ENCODE results near the gene PAQR5.
"Not testable (repeated sequence)": the region's sequence is repeated elsewhere in the genome, so short reads cannot be mapped to it uniquely, and the experiment has no call there.

The PAQR5 gene

DNA sequence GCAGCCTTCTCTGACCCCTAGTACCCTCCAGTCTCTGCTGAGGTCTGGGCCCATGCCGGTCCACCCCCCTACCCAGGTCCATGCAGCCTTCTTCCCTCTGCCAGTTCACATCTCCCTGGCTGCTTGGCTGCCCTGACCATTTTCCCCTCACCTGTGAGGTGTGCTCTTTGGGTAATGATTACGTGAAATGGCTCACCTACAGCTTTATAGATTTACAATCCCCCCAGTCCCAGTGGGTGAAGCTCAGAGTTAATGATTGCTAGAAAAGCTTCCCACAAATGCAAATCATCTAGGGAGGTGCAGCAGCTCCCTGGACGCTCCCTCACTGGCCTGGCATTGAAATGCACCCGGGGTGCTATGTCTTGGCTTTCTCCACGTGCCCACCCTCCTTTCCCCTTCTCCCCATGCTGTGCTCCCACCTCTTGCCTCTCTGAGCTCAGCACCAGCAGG lies 18.7 kb downstream of the PAQR5 start:
- DNase-seq: no peak

DNA sequence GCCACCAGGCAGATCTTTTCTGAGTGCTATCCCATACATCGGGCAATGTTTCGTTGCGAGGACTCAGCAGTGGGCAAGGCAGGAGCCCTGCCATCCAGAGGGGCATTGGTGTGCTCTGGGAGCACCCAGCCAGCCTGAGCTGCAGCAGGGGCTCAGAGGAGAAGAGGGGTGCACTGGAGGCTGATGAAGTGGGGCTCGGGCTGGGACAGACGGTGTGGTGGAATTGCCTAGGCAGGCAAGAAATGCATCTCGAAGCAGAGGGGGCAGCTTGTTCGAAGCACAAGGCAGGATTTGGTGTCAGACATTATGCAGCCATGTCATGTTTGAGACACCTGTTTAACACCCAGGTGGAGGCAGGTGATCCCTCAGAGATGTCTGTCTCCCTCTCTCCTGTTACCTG lies 19.3 kb downstream of the PAQR5 start:
- DNase-seq: no peak

DNA sequence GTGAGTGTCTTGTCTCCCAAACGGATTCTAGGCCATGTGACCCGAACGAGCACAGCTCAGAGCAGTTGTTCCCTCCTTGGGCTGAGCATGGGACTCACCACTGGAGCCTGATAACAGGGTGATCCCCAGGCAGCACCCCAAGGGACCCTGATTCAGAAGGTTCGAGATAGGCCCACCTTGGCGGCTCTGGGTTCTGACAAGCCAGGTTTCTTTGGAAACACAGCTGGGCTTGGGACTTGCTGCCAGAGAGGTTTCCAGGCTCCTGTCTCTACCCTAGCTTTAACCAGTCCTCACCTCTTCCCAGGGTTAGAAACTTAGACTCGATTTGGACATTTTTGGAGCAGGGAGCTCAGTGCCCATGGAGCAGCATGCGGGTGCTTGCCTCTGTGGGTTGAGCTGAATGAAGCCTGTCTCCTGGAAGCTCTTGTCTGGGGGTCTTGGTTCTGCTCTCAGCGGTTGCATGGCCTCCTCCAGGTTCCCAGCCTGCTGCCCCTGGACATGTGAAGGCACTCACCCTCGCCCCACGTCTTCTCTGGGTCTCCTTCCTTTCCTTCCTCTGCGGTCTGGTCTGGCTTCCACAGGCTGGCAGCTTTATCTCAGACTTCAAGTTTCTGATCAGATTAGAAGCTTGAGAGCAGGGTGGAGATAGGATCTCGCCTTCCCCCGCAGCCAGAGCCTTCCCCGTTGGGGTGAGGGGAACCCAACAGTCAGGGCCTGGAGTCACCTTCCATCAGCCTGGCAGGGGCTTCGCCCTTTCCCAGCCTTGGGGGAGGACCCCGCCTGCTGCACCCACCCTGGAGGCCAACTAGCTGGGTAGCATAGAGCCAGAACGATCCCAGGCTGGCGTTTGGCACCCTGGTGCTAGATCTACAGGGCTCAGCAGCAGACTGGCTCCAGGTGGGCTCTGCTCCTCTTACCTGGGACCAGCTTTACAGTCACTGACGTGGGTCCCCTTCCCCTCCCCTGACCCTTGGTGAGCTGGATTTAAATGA lies 21.0 kb downstream of the PAQR5 start:
- no peak for DNase-seq

DNA sequence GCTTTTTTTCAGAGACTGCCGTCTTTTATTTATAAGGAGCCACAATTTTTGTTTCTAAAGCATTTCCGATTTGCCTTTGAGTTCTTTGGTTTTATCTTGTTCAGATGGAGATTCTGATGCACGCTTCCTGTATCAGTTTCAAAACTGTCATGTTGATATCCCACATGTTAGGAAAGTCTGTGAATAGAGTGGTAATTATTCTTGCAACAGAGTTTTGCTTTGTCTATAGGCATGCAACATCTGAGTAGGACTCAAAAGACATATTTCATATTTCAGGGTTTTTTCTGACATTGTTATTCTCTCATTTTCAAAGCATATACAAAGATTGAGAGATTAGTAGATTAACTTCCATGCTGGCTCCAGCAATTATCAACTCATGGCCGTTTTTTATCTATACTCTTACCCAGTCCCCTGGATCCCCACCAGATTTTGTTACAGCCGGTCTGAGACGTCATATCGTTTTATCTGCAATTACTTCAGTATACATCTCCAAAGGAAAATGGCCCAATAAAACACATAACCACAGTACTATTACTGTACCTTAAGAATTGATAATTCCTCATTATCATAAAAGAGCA lies 22.4 kb downstream of the PAQR5 start:
- no peak for DNase-seq

DNA sequence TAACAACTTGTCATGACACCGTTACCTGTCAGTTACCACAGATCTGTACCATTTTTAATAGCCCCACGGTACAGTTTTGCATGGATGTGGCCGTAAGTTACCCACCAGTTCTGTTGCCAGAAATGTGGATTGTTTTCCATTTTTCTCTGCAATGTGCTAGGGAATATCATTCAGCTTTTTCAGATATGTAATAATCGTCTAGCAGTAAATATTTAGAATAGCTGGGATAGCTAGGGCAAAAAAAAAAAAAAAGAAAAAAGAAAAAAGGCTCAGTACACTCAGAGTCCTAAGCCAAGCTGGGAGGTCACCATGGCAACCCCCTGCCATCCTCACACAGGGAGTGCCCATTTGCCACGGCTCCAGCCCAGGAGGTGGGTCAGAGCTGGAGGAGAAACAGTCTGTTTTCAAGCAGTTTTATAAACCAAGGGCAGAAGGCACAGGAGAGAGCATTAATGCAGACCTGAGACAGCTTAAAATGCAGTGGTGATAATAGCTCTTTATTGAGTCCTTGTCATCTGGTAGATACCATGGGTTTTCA lies 25.2 kb downstream of the PAQR5 start:
- DNase-seq: no peak

DNA sequence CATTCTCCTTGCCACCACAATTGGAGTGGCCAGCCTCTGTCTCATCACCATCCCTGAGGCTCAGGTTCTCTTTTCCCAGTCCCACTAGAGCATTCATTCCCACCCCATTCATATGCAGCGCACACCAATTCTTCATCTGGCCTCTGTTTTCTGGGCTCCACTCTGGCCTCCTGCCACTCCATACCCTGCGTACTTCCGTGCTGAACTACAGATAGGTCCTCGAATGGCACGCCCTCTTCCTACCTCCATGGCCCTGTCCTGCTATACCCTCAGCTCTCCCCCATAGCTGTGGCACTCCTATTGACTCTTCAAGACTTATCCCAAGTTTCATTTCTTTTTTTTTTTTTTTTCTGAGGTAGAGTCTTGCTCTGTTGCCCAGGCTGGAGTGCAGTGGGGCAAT lies 25.9 kb downstream of the PAQR5 start:
- no peak for DNase-seq

DNA sequence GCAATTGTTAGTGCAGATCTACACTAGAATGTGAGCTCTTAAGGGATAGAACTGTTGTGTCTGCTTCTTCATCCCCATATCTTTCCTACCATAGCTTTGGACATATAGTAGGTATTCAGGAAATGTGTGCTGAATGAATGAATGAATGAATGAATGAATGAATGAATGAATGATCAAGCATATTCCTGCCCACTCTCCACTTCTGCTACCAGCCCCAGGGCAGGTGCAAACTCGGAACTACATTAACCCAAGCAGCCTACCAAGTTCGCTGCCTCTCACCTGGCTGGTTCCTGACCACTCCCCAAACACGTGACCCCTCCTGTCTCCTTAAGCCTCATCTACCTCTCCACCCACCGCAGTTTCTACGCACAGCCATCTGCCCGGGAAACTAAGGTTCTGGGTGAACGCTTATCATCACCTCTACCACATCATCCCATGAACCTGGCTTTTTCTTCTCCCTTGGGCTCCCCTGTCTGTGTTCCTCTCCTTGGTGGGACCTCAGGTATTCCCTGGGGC lies 26.8 kb downstream of the PAQR5 start:
- no peak for DNase-seq

DNA sequence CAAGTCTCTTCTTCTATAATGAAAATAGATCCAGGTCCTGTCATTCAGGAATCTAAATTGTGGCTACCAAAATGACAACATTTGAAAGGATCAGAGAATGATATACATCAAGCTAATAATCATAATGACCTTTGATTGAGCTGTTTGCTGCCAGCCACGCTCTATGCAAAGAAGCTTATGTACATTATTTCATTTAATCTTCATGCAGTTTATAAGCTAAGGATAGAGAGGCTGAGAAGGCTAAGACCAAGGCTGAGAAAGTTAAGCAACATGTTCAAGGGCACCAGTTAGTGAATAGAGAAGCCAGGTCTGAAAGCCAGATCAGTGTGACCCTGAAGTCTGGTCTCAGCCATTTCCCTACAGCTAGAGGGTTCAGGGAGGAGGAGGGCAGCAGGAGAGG lies 29.4 kb downstream of the PAQR5 start:
- DNase-seq: no peak

DNA sequence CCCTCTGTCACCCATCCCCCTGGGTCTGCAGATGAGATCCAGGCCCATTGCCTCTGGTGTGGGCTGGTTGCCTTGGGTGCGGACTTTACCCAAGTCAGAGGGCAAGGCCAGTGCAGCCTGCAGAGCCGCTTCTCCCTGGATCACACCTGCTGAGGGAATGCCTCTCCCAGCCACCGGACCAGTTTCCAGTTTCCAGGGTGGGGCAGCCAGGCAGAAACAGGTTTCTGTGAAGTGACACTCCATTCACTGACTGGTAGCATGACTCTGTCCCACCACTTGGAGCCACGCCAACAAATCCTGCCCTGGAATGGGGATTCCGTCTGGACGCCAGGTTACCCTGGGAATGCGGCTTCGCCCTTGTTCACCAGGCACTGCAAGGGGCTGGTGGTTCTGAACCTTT lies 30.0 kb downstream of the PAQR5 start:
- no peak for DNase-seq

DNA sequence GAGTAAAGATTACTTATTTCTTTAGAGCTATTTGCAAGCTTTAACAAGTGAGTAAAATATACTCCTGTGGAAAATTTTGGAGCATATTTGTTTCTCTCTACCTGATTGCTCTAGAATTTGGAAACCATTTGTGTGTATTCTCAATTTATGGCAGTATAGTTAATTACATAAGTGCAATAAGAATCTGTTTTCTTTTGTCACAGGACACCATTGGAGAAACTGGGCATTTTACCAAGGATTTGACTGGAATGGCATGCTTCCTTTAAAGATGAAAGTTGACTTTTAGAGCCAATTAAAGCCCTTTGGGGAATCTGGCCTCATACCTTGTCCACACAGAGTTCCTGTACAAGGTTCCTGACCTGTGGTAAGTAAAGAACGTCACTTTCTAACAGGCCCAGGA lies 38.4 kb downstream of the PAQR5 start:
- DNase-seq: no peak

DNA sequence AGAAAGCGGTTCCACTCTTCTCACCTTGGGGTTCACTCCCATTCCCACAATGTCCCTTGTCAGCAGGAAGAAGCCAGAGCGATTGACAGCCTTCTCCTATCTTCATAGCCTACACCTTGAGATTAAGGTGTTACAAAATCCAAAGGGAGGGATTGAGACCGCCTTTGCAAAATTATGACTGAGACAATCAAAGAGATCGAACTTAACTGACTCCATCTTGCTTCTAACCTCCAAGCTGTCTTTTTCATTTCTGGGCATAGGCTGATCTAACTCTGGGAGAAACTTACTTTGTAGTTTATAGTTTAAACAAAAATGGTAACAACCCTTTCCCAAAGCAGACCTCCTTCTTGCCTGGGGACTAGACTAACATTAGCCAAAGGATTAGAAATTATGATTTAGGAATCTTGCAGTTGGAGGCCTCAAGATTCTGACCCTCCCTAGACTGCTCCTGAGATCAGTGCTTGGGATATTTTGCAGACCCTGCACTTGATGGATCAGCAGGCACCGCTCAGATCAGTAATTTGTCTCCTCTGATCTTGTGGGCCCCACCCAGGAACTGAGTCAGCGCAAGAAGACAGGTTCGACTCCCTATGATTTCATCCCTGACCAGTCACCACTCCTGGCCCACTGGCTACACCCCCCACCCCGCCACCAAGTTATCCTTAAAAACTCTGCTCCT lies 40.0 kb downstream of the PAQR5 start:
- DNase-seq: no peak

DNA sequence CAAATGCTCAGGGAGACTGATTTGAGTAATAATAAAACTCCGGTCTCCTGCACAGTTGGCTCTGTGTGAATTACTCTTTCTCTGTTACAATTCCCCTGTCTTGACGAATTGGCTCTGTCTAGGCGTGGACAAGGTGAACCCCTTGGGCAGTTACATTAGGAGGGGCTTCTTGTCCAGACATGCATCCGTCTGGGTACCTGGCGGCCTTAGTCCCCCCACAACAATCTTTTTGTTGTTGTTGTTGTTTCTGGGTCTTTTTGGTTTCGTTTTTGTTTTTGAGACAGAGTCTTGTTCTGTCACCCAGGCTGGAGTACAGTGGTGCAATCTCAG lies 40.5 kb downstream of the PAQR5 start:
- DNase-seq: not testable (repeated sequence)

DNA sequence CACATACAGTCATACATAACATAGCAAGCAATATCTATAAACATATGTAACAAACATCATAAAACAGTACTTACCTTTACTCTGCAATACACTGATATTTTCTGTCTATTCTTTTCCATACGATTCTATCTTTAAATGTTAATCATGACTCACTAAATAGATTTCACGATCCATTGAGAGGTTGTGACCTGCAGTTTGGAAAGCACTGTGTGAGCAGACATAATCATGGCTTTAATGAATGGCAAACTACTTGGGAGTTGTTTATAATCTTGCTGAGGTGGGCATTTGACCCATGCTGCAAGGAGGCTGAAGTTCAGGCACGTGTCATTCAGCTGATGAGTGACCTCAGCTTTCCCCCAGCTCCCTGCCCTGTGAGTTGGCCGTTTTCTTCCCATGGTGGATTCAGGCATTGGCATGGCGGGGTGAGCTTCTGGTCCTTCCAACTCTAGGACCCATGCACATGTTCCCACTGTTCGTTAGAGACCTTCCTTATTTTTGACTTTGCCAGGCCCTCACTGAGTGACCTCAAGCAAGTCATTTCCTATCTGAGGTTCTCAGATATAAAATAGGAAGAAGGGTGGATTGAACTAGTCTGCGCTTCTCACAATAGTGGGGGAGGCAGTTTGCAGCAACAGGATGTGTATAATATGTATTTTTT lies 41.7 kb downstream of the PAQR5 start:
- no peak for DNase-seq

DNA sequence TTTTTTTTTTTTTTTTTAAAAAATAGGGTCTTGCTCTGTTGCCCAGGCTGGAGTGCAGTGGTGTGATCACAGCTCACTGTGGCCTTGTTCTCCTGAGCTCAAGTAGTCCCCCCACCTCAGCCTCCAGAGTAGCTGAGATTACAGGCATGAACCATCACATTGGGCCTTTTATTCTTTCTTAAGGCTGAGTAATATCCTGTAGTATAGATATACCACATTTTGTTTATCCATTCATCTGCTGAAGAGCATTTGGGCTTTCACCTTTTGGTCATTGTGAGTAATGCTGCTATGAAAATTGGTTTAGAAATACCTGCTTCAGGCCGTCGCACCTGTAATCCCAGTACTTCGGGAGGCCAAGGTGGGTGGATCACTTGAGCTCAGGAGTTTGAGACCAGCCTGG lies 42.6 kb downstream of the PAQR5 start:
- no peak for DNase-seq

DNA sequence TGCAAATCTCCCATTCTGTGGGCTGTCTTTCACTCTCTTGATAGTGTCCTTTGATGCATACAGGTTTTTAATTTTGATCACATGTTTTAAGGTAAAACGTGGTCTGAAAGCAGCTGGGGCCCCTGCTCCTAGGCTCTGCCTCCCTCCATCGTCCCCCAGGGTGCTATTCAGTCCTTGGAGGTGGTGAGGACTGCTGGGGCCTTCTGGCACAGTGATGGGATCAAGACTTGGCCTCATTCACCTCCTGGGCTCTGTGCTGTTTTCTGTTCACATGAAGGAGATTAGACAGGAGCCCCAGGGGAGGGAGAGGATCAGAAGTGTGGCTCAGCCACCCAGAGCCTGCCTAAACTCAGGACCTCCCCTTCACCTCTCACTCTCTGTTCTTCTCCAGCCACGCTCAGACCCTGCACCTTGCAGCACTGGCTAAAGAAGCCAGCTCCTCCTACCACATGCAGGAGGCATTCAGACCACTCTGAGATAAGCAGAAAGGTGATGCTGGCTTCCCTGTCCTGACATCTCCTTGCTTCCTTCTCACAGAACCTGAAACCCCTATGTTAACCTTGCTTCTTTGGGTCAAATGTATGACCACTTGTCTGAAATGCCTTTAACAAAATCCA lies 43.9 kb downstream of the PAQR5 start:
- DNase-seq: no peak

DNA sequence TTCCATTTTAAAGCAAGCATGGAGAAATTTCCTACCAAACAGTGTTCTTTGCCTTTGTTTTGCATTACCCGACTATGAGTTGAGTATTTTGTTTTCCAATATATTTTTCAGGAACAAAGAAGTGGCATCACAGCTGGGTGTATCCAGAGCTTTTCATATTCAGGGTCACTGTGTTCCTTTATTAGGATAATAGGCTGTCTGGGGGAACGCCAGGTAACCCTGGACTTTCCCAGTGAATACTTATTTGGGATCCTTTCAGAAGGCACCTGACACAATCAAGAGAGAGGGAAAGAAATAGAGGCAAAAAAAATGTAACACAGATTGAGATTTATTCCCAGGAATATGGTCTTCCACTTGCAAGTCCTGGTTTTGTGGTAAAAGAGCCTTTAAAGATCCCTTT lies 44.4 kb downstream of the PAQR5 start:
- DNase-seq: no peak

DNA sequence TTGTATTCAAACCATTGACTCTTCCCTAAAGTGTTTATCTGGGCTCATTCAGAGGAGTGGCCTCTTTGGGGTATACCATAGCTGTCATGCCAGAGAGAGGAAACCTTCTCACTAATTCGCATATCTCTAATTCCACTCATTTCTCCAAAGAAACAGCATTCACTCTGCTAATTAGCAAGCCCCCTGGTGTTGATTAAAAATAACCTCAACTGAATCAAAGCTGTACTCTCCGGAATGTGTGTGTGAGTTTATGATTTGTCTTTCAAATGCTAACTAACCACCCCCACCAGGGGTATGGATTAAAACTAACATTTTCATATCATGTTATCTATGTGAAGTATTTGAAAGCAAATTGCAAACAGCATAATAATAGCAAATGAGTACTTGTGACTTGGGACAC lies 45.5 kb downstream of the PAQR5 start:
- no peak for DNase-seq

DNA sequence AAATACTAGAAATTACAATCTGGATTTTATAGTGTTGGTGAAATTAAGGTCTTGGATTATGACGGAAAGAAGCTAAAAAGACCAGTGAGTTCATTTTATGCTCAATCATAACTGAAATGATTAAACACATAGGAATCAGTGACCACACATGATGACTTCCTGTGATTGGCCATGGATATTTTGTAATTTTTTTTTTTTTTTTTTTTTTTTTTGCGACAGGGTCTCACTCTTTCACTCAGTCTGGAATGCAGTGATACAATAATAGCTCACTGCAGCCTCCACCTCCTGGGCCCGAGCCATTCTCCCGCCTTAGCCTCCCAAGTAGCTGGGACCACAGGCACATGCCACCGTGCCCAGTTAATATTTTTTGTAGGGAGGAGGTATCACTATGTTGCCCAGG lies 47.4 kb downstream of the PAQR5 start:
- no peak for DNase-seq

DNA sequence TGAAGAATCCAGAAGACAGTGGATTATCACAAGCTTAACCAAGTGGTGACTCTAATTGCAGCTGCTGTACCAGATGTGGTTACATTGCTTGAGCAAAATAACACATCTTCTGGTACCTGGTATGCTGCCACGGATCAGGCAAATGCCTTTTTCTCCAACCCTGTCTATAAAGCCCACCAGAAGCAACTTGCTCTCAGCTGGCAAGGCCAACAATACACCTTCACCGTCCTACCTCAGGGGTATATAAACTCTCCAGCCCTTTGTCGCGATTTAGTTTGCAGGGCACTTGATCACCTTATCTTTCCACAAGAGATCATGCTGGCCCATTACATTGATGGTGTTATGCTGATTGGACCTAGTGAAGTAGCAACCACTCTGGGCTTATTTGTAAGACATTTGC lies 52.6 kb downstream of the PAQR5 start:
- no peak for DNase-seq

DNA sequence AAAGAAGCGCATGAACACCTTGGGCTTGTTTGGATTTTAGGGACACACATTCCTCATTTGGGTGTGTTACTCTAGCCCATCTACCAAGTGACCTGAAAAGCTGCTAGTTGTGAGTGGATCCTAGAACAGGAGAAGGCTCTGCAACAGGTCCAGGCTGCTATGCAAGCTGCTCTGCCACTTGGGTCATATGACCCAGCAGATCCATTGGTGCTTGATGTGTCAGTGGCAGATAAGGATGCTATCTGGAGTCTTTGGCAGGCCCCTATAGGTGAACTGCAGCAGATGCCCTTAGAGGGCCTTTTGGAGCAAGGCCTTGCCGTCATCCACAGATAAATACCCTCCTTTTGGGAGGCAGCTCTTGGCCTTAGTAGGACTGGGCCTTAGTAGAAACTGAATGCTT lies 53.2 kb downstream of the PAQR5 start:
- no peak for DNase-seq

DNA sequence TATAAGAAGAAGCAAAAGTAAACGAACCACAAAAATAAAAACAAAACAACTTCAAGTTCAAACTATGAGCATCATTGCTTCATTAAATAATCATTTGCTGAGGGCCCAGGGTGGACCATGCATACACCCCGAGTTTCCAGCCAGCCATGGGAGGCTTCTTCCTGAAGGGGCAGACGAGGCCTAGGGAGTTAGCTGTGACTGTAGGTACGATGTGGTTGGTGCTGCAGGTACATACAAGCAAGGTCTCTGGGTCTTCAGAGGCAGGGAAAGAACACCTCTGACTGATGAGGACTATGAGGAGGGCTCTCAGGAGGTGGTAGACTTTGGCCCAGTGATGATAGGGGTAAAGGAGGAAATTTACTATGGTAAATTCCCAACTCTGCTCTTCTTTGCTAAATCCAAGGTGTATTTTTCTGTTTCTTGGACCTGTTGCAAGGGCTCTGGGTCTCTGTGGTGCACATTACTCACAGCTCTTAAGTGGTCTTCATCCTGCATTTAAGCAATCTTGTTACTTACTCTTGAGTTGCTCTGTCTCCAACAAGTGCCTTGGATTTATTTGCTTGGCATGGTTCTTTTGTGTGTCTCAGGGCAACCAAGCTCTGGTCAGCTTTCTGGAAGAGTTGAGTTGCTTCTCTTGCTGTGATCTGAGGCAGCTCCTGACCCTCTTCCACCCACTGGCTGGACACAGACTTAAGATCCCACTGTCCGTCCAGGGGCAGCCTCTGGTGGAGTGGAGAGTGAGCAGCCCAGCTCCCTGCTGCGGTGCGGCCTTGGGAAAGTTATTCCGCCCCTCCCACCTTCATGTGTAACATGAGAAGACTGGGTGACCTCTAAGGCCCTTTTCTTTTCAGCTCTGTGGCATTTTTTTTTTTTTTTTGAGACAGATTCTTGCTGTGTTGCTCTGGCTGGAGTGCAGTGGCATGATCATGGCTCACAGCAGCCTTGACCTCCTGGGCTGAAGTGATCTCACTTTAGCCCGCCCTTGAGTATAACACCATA lies 59.4 kb downstream of the PAQR5 start:
- no peak for DNase-seq
